ENCODE measurements around the gene HBB.

Gene HBB

DNA sequence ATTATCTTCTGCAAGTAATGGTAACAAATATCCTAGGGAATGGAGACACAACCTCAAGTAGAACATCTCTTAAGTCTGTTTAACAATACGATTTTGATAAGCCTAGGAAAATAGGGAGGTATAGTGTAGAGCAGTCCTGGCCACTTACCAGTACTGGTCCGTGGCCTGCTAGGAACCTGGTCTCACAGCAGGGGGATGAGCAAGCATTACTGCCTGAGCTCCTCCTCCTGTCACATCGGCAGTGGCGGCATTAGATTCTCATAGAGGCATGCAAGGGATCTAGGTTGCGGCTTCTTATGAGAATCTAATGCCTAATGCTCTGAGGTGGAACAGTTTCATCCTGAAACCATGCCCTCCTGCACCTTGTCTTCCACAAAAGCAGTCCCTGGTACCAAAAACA, 30.8 kb downstream of the HBB start:
- no peak for DNase-seq
- H3K4me3 Mint-ChIP-seq = no peak overlapping the region
- H3K27ac Mint-ChIP-seq = no peak overlapping the region
- TF ChIP-seq CTCF (IDR thresholded peaks at IDR 0.05) = no peak
- H3K36me3 Mint-ChIP-seq (ENCODE audit: low read depth) = no peaks in the 10 kb centered on the region
- H3K4me1 Mint-ChIP-seq = peaks cover 4% of the 10 kb centered on the region
- no peaks in the 10 kb centered on the region for H3K27me3 Mint-ChIP-seq (ENCODE audit: low read depth, poor library complexity)
- peaks cover 15% of the 10 kb centered on the region for H3K9me3 Mint-ChIP-seq

GRCh38 chr11:5192738-5193137, 34.1 kb downstream of the HBB start:
- no peak for TF ChIP-seq CTCF (IDR thresholded peaks at IDR 0.05)
- Mint-ChIP-seq H3K9me3 (peaks cover 26% of the 10 kb centered on the region), H3K4me3 (no peak overlapping the region)

DNA sequence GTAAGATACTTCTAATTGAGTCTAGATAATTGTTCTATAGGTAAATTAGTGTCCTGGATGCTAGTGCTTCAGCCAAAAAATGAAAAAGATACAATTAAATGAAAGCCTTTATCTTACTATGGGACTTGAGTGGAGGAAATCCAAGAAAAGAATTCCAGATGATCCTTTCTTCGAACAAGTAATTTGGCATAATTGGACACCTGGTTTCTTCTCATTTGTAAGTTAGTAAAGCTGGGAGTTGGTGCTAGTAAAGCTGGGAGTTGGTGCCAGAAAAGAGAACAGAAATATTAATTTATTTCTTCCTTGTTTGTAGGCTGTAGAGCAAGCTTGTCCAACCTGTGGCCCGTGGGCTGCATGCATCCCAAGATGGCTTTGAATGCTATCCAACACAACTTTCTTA, 38.7 kb downstream of the HBB start:
- no peaks in the 10 kb centered on the region for H3K4me1 Mint-ChIP-seq
- no peaks in the 10 kb centered on the region for H3K27me3 Mint-ChIP-seq (ENCODE audit: low read depth, poor library complexity)
- TF ChIP-seq CTCF (IDR thresholded peaks at IDR 0.05) = no peak
- no peak for DNase-seq
- H3K4me3 Mint-ChIP-seq = no peak overlapping the region
- no peak overlapping the region for H3K27ac Mint-ChIP-seq
- H3K9me3 Mint-ChIP-seq = peaks cover 25% of the 10 kb centered on the region
- no peaks in the 10 kb centered on the region for H3K36me3 Mint-ChIP-seq (ENCODE audit: low read depth)

More at GRCh38 chr11:5192738-5193137, 34.1 kb downstream of the HBB start:
- no peak for DNase-seq
- Mint-ChIP-seq H3K36me3 (ENCODE audit: low read depth) (no peaks in the 10 kb centered on the region), H3K4me1 (peaks cover 4% of the 10 kb centered on the region), H3K27ac (no peak overlapping the region), H3K27me3 (ENCODE audit: low read depth, poor library complexity) (no peaks in the 10 kb centered on the region)

DNA sequence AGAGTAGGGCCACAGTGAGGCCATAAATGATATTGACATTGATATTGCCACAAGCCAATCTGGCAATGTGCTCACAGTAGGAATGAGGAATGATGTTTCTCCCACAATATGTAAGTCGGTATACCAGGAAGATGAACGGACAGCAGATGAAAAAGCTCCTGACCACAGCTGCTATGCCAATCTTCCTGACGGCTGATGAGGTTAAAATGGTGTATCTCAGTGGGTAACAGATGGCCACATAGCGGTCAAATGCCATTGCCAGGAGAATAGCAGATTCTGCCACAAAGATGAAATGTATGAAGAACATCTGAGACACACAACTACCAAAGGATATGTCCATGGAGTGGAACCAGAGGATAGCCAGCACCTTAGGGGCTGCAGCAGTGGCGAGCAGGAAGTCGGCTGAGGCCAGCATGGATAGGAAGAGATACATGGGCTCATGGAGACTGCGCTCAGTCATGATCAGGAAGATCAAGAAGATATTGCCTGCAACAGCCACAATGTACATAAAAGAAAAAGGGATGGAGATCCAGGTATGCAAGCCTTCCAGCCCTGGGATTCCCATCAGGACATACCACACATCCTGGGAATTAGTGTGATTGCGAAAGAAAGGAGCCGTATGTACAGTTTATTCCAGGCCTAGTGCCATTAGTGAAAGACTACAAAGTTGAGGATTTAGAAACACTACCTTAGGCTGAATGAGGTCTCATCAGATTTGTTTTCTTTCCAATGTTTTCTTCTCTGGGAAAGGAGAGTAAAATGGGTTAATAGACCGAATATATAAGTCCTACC, 48.6 kb downstream of the HBB start:
- H3K4me1 Mint-ChIP-seq = no peaks in the 10 kb centered on the region
- no peak for DNase-seq
- no peaks in the 10 kb centered on the region for H3K36me3 Mint-ChIP-seq (ENCODE audit: low read depth)
- peaks cover 3% of the 10 kb centered on the region for H3K27me3 Mint-ChIP-seq (ENCODE audit: low read depth, poor library complexity)
- H3K27ac Mint-ChIP-seq = no peak overlapping the region
- TF ChIP-seq CTCF (IDR thresholded peaks at IDR 0.05) = no peak
- H3K9me3 Mint-ChIP-seq = no peaks in the 10 kb centered on the region
- H3K4me3 Mint-ChIP-seq = no peak overlapping the region

Measured in nephron progenitor cell (in vitro differentiated cells).